ENCODE measurements around the gene ELAVL1.

ELAVL1 gene

DNA sequence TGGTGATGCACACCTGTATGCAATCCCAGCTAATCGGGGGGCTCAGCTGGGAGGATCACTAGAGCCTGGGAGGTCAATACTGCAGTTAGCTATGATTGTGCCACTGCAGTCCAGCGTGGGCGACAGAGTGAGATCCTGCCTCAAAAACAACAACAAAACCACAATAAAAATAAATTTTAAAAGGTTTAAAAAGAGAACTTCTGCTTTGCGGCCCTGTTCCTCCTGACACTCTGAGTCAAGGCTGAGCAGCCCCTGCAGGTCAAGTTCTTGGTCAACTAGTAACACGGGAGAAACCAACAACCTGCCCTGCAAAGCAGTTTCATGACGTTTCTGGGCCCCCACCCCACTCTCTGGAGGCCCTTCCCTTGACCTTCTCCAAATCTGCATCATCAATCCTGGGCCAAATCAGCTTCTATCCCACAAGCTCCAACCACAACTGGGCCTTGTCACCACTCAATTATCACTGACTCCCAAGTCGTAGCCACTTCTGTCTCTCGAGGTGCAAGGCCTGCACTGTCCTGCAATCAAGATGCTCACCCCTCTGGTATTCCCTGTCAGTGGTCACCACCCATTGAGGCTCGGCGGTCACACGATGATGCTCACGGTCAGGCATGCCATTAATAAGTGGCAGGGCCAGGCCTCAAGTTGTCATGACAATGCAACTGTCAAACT lies 7.5 kb downstream of the ELAVL1 start:
- TF ChIP-seq GATA3 (IDR thresholded peaks at IDR 0.05; ENCODE audit: low read depth, low read length), result no peak
- TF ChIP-seq GATA2 (IDR thresholded peaks at IDR 0.05; ENCODE audit: low read depth, low read length), result no peak

DNA sequence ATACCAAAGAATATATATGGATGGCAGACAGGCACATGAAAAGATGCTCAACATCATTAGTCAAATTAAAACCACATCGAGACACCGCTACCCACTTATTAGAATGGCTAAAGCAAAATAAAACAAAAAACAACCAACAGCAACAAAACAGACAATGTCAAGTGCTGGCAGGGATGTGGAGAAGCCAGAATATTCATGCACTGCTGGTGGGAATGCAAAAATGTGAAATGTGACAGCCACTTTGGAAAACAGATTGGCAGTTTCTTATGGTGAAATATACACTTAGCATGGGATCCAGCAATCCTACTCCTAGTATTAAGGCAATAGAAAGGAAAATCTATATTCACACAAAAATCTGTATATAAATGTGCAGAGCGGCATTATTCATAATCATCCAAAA lies 8.6 kb downstream of the ELAVL1 start:
- TF ChIP-seq GATA3 (IDR thresholded peaks at IDR 0.05; ENCODE audit: low read depth, low read length) (no peak), GATA2 (IDR thresholded peaks at IDR 0.05; ENCODE audit: low read depth, low read length) (no peak)

DNA sequence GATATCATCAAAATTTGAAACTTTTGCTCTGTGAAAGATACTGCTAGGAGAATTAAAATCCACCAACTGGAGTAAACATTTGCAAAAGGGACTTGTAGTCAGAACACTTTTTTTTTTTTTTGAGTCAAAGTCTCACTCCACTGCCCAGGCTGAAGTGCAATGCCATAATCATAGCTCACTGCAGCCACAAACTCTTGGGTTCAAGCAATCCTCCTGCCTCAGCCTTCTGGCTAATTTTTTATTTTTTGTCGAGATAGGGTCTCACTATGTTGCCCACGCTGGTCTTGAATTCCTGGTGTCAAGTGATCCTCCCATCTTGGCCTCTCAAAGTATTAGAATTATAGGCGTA lies 9.7 kb downstream of the ELAVL1 start:
- no peak for TF ChIP-seq GATA2 (IDR thresholded peaks at IDR 0.05; ENCODE audit: low read depth, low read length)
- TF ChIP-seq GATA3 (IDR thresholded peaks at IDR 0.05; ENCODE audit: low read depth, low read length), result no peak

GRCh38 chr19:7994928-7995809 lies 10.3 kb downstream of the ELAVL1 start:
- TF ChIP-seq GATA3 (IDR thresholded peaks at IDR 0.05; ENCODE audit: low read depth, low read length) (no peak), GATA2 (IDR thresholded peaks at IDR 0.05; ENCODE audit: low read depth, low read length) (no peak)

GRCh38 chr19:7994114-7994513 lies 11.3 kb downstream of the ELAVL1 start:
- TF ChIP-seq GATA3 (IDR thresholded peaks at IDR 0.05; ENCODE audit: low read depth, low read length), result no peak
- TF ChIP-seq GATA2 (IDR thresholded peaks at IDR 0.05; ENCODE audit: low read depth, low read length), result no peak

GRCh38 chr19:7993560-7993959 lies 11.9 kb downstream of the ELAVL1 start:
- TF ChIP-seq GATA2 (IDR thresholded peaks at IDR 0.05; ENCODE audit: low read depth, low read length) (no peak), GATA3 (IDR thresholded peaks at IDR 0.05; ENCODE audit: low read depth, low read length) (no peak)

DNA sequence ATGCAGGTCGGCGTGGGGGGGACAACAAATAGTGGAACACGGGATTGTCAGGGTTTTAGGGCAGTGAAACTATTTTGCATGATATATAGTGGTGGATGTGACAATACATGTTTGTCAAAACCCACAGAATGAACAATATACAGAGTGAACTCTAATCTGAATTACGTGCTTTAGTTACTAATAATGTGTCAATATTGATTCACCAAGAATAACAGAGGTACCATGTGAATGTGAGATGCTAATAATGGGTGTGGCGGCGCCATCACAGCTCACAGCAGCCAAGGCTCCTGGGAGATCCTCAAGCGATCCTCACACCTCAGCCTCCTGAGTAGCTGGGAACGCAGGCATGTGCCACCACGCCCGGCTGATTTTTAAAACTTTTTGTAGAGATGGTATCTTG lies 12.9 kb downstream of the ELAVL1 start:
- TF ChIP-seq GATA2 (IDR thresholded peaks at IDR 0.05; ENCODE audit: low read depth, low read length), result no peak
- TF ChIP-seq GATA3 (IDR thresholded peaks at IDR 0.05; ENCODE audit: low read depth, low read length), result no peak

- TF ChIP-seq GATA2 (IDR thresholded peaks at IDR 0.05; ENCODE audit: low read depth, low read length) (no peak), GATA3 (IDR thresholded peaks at IDR 0.05; ENCODE audit: low read depth, low read length) (no peak)
Observed at GRCh38 chr19:7989071-7989575, 16.3 kb downstream of the ELAVL1 start.

- TF ChIP-seq GATA2 (IDR thresholded peaks at IDR 0.05; ENCODE audit: low read depth, low read length), result no peak
- TF ChIP-seq GATA3 (IDR thresholded peaks at IDR 0.05; ENCODE audit: low read depth, low read length), result no peak
Observed at GRCh38 chr19:7988307-7988706, 17.1 kb downstream of the ELAVL1 start.

DNA sequence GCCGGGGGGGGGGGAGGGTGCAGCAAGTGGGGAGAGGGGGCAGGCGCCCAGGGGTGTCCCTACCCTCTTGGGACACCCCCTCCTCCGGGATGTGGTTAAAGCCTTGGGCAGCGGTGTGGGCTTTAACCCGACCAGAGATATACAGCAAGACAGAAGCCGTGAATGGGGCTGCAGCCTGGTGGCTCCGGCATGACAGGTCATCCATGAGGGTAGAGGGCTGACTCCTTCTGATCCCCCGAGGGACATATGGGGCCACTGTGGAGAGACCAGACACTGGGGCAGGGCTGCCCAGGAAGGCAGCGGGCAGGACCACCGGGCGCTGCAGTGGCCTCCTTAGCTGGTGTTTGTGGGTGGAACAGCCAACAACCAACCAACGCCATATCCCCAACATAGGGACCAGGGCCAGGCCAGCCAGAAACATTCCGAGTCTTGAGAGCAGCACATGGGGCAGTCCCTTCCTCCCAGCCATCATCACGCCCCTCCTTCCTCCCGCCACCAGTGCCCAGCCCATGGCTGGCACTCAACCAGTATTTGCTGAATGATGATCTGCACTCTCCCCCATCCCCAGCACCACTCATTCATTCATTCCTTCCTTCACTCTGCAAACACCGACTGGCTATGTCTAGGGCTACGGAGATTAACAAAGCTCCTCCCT lies 18.2 kb downstream of the ELAVL1 start:
- TF ChIP-seq GATA3 (IDR thresholded peaks at IDR 0.05; ENCODE audit: low read depth, low read length), result no peak
- TF ChIP-seq GATA2 (IDR thresholded peaks at IDR 0.05; ENCODE audit: low read depth, low read length), result no peak

DNA sequence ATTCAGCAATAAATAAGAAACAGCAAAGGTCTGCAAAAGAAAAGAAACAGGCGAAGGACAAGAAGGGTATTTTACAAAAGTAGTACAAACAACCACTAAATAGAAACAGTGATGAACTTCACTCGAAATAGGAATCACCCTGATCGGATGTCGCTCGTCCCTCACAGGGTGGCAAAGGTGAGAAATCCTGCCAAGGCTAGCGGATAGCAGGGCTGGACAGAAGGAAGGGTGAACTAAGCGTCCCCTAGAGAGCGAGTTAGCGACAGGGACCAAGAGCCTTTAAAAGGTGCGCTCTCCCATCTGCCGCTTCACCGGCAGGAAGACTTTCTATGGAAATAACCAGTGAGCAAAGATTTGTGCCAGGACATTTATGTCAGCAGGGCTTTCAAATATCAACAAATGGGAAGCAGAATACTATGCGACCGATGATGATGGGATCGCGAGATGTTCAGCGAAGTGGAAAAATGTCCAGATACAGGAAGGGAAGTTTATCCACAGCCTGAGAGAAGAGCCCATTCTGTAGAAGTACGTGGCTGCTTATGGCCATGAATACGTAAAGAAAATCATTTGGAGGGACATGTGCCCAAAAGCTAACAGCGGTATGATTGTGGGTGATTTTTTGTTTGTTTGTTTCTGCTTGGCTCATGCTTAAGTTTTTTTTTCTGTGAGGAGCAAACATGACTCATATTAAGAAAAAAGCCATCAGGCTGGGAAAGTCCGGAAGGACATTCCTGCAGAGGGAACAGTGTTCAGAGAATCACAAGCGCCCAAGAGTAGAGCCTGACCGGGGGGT lies 18.9 kb downstream of the ELAVL1 start:
- TF ChIP-seq GATA2 (IDR thresholded peaks at IDR 0.05; ENCODE audit: low read depth, low read length) (no peak), GATA3 (IDR thresholded peaks at IDR 0.05; ENCODE audit: low read depth, low read length) (no peak)

DNA sequence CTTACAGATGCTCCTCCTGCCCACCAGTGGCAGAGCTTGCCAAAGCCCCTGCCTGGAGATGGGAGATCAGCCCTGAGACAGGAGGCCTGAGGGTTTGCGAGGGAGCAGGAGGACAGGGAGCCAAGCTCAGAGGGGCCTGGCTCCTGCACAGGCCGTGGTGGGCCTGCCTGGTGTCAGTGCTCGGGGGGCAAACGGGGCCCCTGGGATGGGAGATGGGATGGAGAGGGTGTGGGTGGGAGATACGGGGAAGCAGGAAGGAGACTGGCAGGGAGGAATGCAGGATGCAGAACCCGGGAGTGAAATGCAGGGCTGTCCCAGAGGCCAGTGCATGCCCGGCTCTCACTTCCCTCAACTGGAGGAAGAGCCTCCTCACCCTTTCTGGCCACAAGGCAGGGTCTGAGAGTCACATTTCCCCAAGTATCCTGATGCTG lies 19.9 kb downstream of the ELAVL1 start:
- TF ChIP-seq GATA2 (IDR thresholded peaks at IDR 0.05; ENCODE audit: low read depth, low read length) (no peak), GATA3 (IDR thresholded peaks at IDR 0.05; ENCODE audit: low read depth, low read length) (no peak)

DNA sequence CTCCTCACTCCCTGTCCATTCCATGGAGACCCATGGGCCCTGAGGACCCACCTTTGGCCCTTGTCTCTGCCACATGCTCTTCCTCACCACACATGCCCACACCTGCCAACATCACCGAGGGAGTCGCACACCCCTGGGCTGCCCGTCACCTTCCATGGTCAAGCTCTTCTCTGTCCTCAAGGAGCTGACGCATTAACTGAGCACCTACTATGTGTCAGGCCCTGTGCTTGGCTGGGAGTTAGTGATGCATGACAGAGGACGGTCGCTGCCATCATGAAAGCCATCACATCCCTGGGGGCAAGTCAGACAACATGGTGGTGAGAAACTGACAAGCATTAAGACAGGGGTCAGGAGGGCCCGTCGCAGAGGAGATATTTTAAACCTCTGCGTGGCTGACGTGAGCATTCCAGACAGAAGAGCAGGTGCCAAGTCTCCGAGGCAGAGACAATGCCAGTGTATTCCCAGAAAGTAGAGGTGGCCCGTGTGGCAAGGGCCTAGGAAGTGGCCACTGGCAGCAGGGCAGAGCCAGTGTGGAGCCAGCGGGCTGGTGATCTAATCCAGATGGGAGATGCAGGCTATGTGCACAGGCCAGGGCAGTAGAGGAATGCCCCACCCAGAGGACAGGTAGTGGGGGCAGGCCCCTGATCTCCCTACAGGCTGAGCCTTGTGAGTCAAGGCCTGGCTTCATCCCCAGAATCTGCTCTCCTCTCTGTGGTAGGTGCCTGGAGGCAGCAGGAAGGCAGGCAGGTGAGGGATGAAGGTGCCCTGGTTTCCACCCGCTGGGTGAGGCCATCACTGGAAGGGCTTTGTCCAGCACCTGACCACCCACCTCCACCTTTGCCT lies 21.2 kb downstream of the ELAVL1 start:
- TF ChIP-seq GATA2 (IDR thresholded peaks at IDR 0.05; ENCODE audit: low read depth, low read length), result no peak
- no peak for TF ChIP-seq GATA3 (IDR thresholded peaks at IDR 0.05; ENCODE audit: low read depth, low read length)

Data from SH-SY5Y (cell line).